Neural crest cell (in vitro differentiated cells): Measurements from ENCODE around the gene SLC46A2. TPM values are rescaled to one million over a fixed set of nuclear protein-coding genes. Genes with fewer than 3 reads are reported as not detected.

Experiments used
- DNase-seq: peaks from one replicate; pipeline ENCODE4 v3.0.0; 2021; ENCODE audit warnings: low read depth, mixed read lengths, low spot score
- H3K27ac Mint-ChIP-seq: one replicate; pipeline ENCODE4 v1.8.0; 2021; ENCODE audit warnings: mild to moderate bottlenecking, mixed read lengths; ENCODE audit not compliant: unreplicated experiment
- H3K27me3 Mint-ChIP-seq: 2 replicates; pipeline ENCODE4 v1.8.0; 2021; ENCODE audit warnings: low read depth, mild to moderate bottlenecking, mixed read lengths
- H3K36me3 Mint-ChIP-seq: 2 replicates; pipeline ENCODE4 v1.8.0; 2021; ENCODE audit warnings: low read depth, mild to moderate bottlenecking, mixed read lengths
- H3K4me1 Mint-ChIP-seq: 2 replicates; pipeline ENCODE4 v1.8.0; 2021; ENCODE audit warnings: mixed read lengths
- H3K4me3 Mint-ChIP-seq: one replicate; pipeline ENCODE4 v1.8.0; 2021; ENCODE audit warnings: mild to moderate bottlenecking, mixed read lengths
- H3K9me3 Mint-ChIP-seq: 2 replicates; pipeline ENCODE4 v1.8.0; 2021; ENCODE audit warnings: mixed read lengths
- CTCF ChIP-seq: fragments of 200-600 bp; sonication (generic); conservative IDR thresholded peaks from 2 replicates; pipeline ENCODE4 v1.5.0; 2021; ENCODE audit warnings: antibody characterized with exemption, mild to moderate bottlenecking
- total RNA-seq: library from RNA; stranded (reverse); gene quantifications from 2 replicates; pipeline ENCODE4 v1.2.1, GENCODE V29; 2021

Gene SLC46A2
- total RNA-seq, 1 donor from 2014 or later = not detected

GRCh38 chr9:112885324-112885723 lies 5.4 kb downstream of the SLC46A2 start:
- Mint-ChIP-seq H3K4me1 (no peaks in the 10 kb centered on the region), H3K36me3 (peaks cover 3% of the 10 kb centered on the region), H3K27ac (no peak overlapping the region), H3K27me3 (peaks cover 13% of the 10 kb centered on the region), H3K9me3 (peaks cover 3% of the 10 kb centered on the region), H3K4me3 (no peak overlapping the region)
- DNase-seq = no peak
- TF ChIP-seq CTCF = no peak

GRCh38 chr9:112884721-112885120 lies 6.0 kb downstream of the SLC46A2 start:
- Mint-ChIP-seq H3K27me3 (peaks cover 7% of the 10 kb centered on the region), H3K4me1 (no peaks in the 10 kb centered on the region), H3K36me3 (peaks cover 3% of the 10 kb centered on the region), H3K9me3 (peaks cover 3% of the 10 kb centered on the region), H3K4me3 (no peak overlapping the region), H3K27ac (no peak overlapping the region)
- DNase-seq = no peak
- no peak for TF ChIP-seq CTCF

- DNase-seq = no peak
Observed at GRCh38 chr9:112884101-112884500, 6.6 kb downstream of the SLC46A2 start.

GRCh38 chr9:112881331-112881730 lies 9.3 kb downstream of the SLC46A2 start:
- peaks cover 3% of the 10 kb centered on the region for H3K9me3 Mint-ChIP-seq
- H3K4me3 Mint-ChIP-seq = no peak overlapping the region
- TF ChIP-seq CTCF = no peak
- no peaks in the 10 kb centered on the region for H3K27me3 Mint-ChIP-seq
- H3K4me1 Mint-ChIP-seq = no peaks in the 10 kb centered on the region
- no peak overlapping the region for H3K27ac Mint-ChIP-seq
- peaks cover 11% of the 10 kb centered on the region for H3K36me3 Mint-ChIP-seq
- DNase-seq = no peak

More at GRCh38 chr9:112884101-112884500, 6.6 kb downstream of the SLC46A2 start:
- Mint-ChIP-seq H3K27ac (no peak overlapping the region), H3K4me1 (no peaks in the 10 kb centered on the region), H3K36me3 (peaks cover 3% of the 10 kb centered on the region), H3K27me3 (peaks cover 2% of the 10 kb centered on the region), H3K9me3 (peaks cover 3% of the 10 kb centered on the region), H3K4me3 (no peak overlapping the region)
- no peak for TF ChIP-seq CTCF

- Mint-ChIP-seq H3K27ac (no peak overlapping the region), H3K4me3 (no peak overlapping the region), H3K4me1 (no peaks in the 10 kb centered on the region), H3K9me3 (peaks cover 3% of the 10 kb centered on the region), H3K36me3 (peaks cover 13% of the 10 kb centered on the region), H3K27me3 (no peaks in the 10 kb centered on the region)
- no peak for DNase-seq
- no peak for TF ChIP-seq CTCF
Observed at GRCh38 chr9:112880650-112881049, 10.0 kb downstream of the SLC46A2 start.

GRCh38 chr9:112878752-112879151 lies 11.9 kb downstream of the SLC46A2 start:
- no peaks in the 10 kb centered on the region for H3K27me3 Mint-ChIP-seq
- TF ChIP-seq CTCF = no peak
- H3K4me3 Mint-ChIP-seq = no peak overlapping the region
- H3K36me3 Mint-ChIP-seq = peaks cover 13% of the 10 kb centered on the region
- no peaks in the 10 kb centered on the region for H3K4me1 Mint-ChIP-seq
- no peak for DNase-seq
- H3K27ac Mint-ChIP-seq = no peak overlapping the region
- peaks cover 3% of the 10 kb centered on the region for H3K9me3 Mint-ChIP-seq
